Neutrophil (primary cell): ENCODE measurements around the gene TTC38.

ENCODE experiments used
- H3K27ac ChIP-seq: fragments of 200-600 bp; sonication (generic); 2 replicates; pipeline ENCODE4 v1.5.1; 2016; ENCODE audit warnings: mild to moderate bottlenecking, moderate library complexity
- H3K27me3 ChIP-seq: fragments of 200-600 bp; sonication (generic); 2 replicates; pipeline ENCODE4 v1.6.0; 2016; ENCODE audit warnings: mild to moderate bottlenecking
- H3K36me3 ChIP-seq: fragments of 200-600 bp; sonication (generic); 2 replicates; pipeline ENCODE4 v1.5.1; 2017
- H3K4me1 ChIP-seq, 2 experiments: fragments of 200-600 bp in 1 of 2; sonication (generic) in 1 of 2; 1 replicate in 1 of 2; 2 replicates in 1 of 2; pipeline versions ENCODE4 v1.5.1 to v1.6.1; 2013 to 2016; ENCODE audit warnings: low read depth in 1 of 2, low read length in 1 of 2, mild to moderate bottlenecking in 1 of 2, moderate library complexity in 1 of 2; ENCODE audit not compliant: control insufficient read depth in 1 of 2, insufficient read depth in 1 of 2
- H3K4me3 ChIP-seq, 2 experiments: fragments of 200-600 bp in 1 of 2; sonication (generic) in 1 of 2; 1 replicate in 1 of 2; 2 replicates in 1 of 2; pipeline ENCODE4 v1.5.1; 2013 to 2016; ENCODE audit warnings: low read depth in 1 of 2, low read length in 1 of 2, mild to moderate bottlenecking in 1 of 2, moderate library complexity in 1 of 2
- H3K9me3 ChIP-seq: fragments of 200-600 bp; sonication (generic); 2 replicates; pipeline ENCODE4 v1.5.1; 2016
- CTCF ChIP-seq: fragments of 200-600 bp; sonication (generic); IDR thresholded peaks from 2 replicates; pipeline ENCODE4 v1.5.1; 2016; ENCODE audit warnings: antibody characterized with exemption

Gene TTC38

GRCh38 chr22:46295277-46295971, 27.6 kb downstream of the TTC38 start:
- Histone ChIP-seq H3K27ac (peak overlapping the region; percentile 92), H3K4me3 (peak overlapping the region; percentile 65 to 88), H3K4me1 (peaks cover 23 to 25% of the 10 kb centered on the region in 2 experiments), H3K36me3 (peaks cover 37% of the 10 kb centered on the region), H3K27me3 (no peaks in the 10 kb centered on the region), H3K9me3 (no peaks in the 10 kb centered on the region)
- no peak for TF ChIP-seq CTCF

GRCh38 chr22:46296257-46297150, 28.7 kb downstream of the TTC38 start, which contains the start of gene GTSE1:
TSS of gene GTSE1 (plus strand) at chr22:46296870. CDS start at chr22:46297401, 531 bp downstream.
- no peak for TF ChIP-seq CTCF
- Histone ChIP-seq H3K27ac (peak within 1 kb of the TSS; percentile 92), H3K36me3 (peaks cover 34% of the 10 kb centered on the region), H3K4me1 (peaks cover 23 to 25% of the 10 kb centered on the region in 2 experiments), H3K4me3 (peak within 1 kb of the TSS; percentile 65 to 88), H3K27me3 (no peaks in the 10 kb centered on the region), H3K9me3 (no peaks in the 10 kb centered on the region)

DNA sequence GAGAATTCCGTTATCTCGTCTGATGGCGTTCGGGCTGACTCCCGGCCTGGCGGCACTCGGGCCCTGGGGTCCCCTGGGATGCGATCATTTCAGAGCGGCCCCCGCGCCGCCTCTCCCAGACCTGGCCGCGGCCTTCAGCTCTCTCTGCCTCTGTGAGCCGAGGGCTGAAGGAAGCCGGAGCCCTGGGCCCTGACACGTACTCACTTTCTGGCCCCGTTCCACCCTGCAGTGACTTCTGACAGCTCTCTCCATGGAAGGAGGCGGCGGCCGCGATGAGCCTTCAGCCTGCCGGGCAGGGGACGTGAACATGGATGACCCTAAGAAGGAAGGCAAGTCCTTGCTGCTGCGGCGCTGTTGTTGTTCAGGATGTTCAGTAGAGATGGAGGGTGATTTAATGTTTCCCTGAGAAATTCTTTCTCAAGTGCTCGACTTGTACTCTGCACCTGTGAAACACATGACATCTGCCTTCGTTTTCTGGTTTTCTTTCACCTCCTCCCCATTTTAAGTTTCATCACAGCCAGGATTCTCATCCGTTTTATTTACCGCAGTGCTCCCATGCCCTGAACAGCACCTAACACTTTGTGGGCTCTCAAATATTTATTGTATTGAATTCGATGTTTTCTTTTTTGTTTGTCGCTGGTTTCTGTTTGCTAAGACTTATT, 29.5 kb downstream of the TTC38 start:
- Histone ChIP-seq H3K36me3 (peaks cover 28% of the 10 kb centered on the region), H3K27ac (peak overlapping the region; percentile 92), H3K4me3 (peak overlapping the region; percentile 65 to 88), H3K4me1 (peaks cover 23 to 25% of the 10 kb centered on the region in 2 experiments), H3K27me3 (no peaks in the 10 kb centered on the region), H3K9me3 (no peaks in the 10 kb centered on the region)
- TF ChIP-seq CTCF, result no peak

GRCh38 chr22:46299101-46299500, 31.3 kb downstream of the TTC38 start:
- Histone ChIP-seq H3K27me3 (no peaks in the 10 kb centered on the region), H3K4me3 (no peak overlapping the region), H3K4me1 (peaks cover 23 to 25% of the 10 kb centered on the region in 2 experiments), H3K9me3 (no peaks in the 10 kb centered on the region), H3K27ac (no peak overlapping the region), H3K36me3 (peaks cover 15% of the 10 kb centered on the region)
- no peak for TF ChIP-seq CTCF

GRCh38 chr22:46300491-46300890, 32.7 kb downstream of the TTC38 start:
- no peak for TF ChIP-seq CTCF
- H3K27me3 ChIP-seq, result no peaks in the 10 kb centered on the region
- H3K9me3 ChIP-seq, result no peaks in the 10 kb centered on the region
- H3K4me3 ChIP-seq, result no peak overlapping the region
- H3K4me1 ChIP-seq, result peaks cover 17 to 18% of the 10 kb centered on the region in 2 experiments
- no peak overlapping the region for H3K27ac ChIP-seq
- peaks cover 24% of the 10 kb centered on the region for H3K36me3 ChIP-seq
